ENCODE data around the gene ARID3B. TPM values are rescaled to one million over a fixed set of nuclear protein-coding genes. Genes with fewer than 3 reads are reported as not detected.
"Not testable (repeated sequence)": the region's sequence is repeated elsewhere in the genome, so short reads cannot be mapped to it uniquely, and the experiment has no call there.

The ARID3B gene
- total RNA-seq, result 10 to 100 TPM in 3 of 8 experiments, 1 to 10 TPM in 5; 1.1 to 22.6 (median 7.2) TPM

GRCh38 chr15:74540761-74541493 is at the start of gene ARID3B:
TSS of gene ARID3B (plus strand) at chr15:74541220. CDS start at chr15:74543937, 2,717 bp downstream.
- ATAC-seq (replicated peaks in 6 of 8), result peak; percentile 96 to 99 (median 98)
- H3K4me3 ChIP-seq, result peak within 1 kb of the TSS; percentile 90 to 100 (median 96)
- peaks cover 27 to 29% of the 10 kb centered on the region in 2 donors for H3K4me1 ChIP-seq (replicated peaks in 1 of 2)
- in situ Hi-C loops (cut with MboI; ENCODE audit: low pct_unique_long_range_greater_than_20kb in 2 of 9, low sequenced_read_pairs in 9 of 9, unreplicated experiment in 9 of 9), result no loop called here
- WGBS, 10 experiments, result 0 to 4% (median 0%) methylated on average over 2 to 4 of the region's 73 CpGs; no CpG with 5 or more reads in 5 of the 10 experiments
- peak within 1 kb of the TSS; percentile 76 to 80 for H3K27ac ChIP-seq

- Histone ChIP-seq H3K4me1 (replicated peaks in 1 of 2) (no peaks in the 10 kb centered on the region), H3K27ac (no peak overlapping the region), H3K4me3 (no peak overlapping the region)
- ATAC-seq (replicated peaks in 6 of 8), result no peak
- 50 to 100% (median 94%) methylated on average over 1 to 3 of the region's 3 CpGs; no CpG with 5 or more reads in 2 of the 10 experiments for WGBS, 10 experiments
- in situ Hi-C loops (cut with MboI; ENCODE audit: low pct_unique_long_range_greater_than_20kb in 2 of 9, low sequenced_read_pairs in 9 of 9, unreplicated experiment in 9 of 9), result no loop called here
These were observed 44.4 kb upstream of the ARID3B start for GRCh38 chr15:74496648-74497047.

GRCh38 chr15:74497584-74497983 is 43.4 kb upstream of the ARID3B start:
- 0 to 100% (median 68%) methylated on average over 1 to 2 of the region's 2 CpGs; no CpG with 5 or more reads in 2 of the 10 experiments for WGBS, 10 experiments
- no peak overlapping the region for H3K4me3 ChIP-seq
- no peaks in the 10 kb centered on the region for H3K4me1 ChIP-seq (replicated peaks in 1 of 2)
- no peak for ATAC-seq (replicated peaks in 6 of 8)
- in situ Hi-C loops (cut with MboI; ENCODE audit: low pct_unique_long_range_greater_than_20kb in 2 of 9, low sequenced_read_pairs in 9 of 9, unreplicated experiment in 9 of 9), result no loop called here
- H3K27ac ChIP-seq, result no peak overlapping the region

- 75 to 100% (median 100%) methylated on average over 1 to 2 of the region's 2 CpGs; no CpG with 5 or more reads in 3 of the 10 experiments for WGBS, 10 experiments
- in situ Hi-C loops (cut with MboI; ENCODE audit: low pct_unique_long_range_greater_than_20kb in 2 of 9, low sequenced_read_pairs in 9 of 9, unreplicated experiment in 9 of 9), result no loop called here
- ATAC-seq (replicated peaks in 6 of 8), result no peak
- Histone ChIP-seq H3K27ac (no peak overlapping the region), H3K4me1 (replicated peaks in 1 of 2) (no peaks in the 10 kb centered on the region), H3K4me3 (no peak overlapping the region)
These were observed 41.7 kb upstream of the ARID3B start for GRCh38 chr15:74499366-74499765.

GRCh38 chr15:74500401-74500800 is 40.6 kb upstream of the ARID3B start:
- ATAC-seq (replicated peaks in 6 of 8), result no peak
- no peak overlapping the region for H3K4me3 ChIP-seq
- 80 to 100% methylated on average over 1 of the region's 2 CpGs; no CpG with 5 or more reads in 8 of the 10 experiments for WGBS, 10 experiments
- no peak overlapping the region for H3K27ac ChIP-seq
- H3K4me1 ChIP-seq (replicated peaks in 1 of 2), result no peaks in the 10 kb centered on the region
- in situ Hi-C loops (cut with MboI; ENCODE audit: low pct_unique_long_range_greater_than_20kb in 2 of 9, low sequenced_read_pairs in 9 of 9, unreplicated experiment in 9 of 9), result no loop called here

- no peak for ATAC-seq (replicated peaks in 6 of 8)
- no peaks in the 10 kb centered on the region for H3K4me1 ChIP-seq (replicated peaks in 1 of 2)
- in situ Hi-C loops (cut with MboI; ENCODE audit: low pct_unique_long_range_greater_than_20kb in 2 of 9, low sequenced_read_pairs in 9 of 9, unreplicated experiment in 9 of 9), result no loop called here
- no peak overlapping the region for H3K4me3 ChIP-seq
- 0 to 100% (median 53%) methylated on average over 1 to 3 of the region's 3 CpGs; no CpG with 5 or more reads in 3 of the 10 experiments for WGBS, 10 experiments
- no peak overlapping the region for H3K27ac ChIP-seq
These were observed 38.7 kb upstream of the ARID3B start for GRCh38 chr15:74502301-74502700.

- H3K4me3 ChIP-seq, result no peak overlapping the region
- 65 to 100% (median 99%) methylated on average over 1 to 3 of the region's 3 CpGs for WGBS, 10 experiments
- no peak overlapping the region for H3K27ac ChIP-seq
- ATAC-seq (replicated peaks in 6 of 8), result no peak
- H3K4me1 ChIP-seq (replicated peaks in 1 of 2), result no peaks in the 10 kb centered on the region
- in situ Hi-C loops (cut with MboI; ENCODE audit: low pct_unique_long_range_greater_than_20kb in 2 of 9, low sequenced_read_pairs in 9 of 9, unreplicated experiment in 9 of 9), result no loop called here
These were observed 36.6 kb upstream of the ARID3B start for GRCh38 chr15:74504418-74504817.

GRCh38 chr15:74504836-74505235 is 36.2 kb upstream of the ARID3B start:
- in situ Hi-C loops (cut with MboI; ENCODE audit: low pct_unique_long_range_greater_than_20kb in 2 of 9, low sequenced_read_pairs in 9 of 9, unreplicated experiment in 9 of 9), result no loop called here
- H3K4me3 ChIP-seq, result no peak overlapping the region
- no peak overlapping the region for H3K27ac ChIP-seq
- 83 to 93% (median 92%) methylated on average over 1 to 3 of the region's 4 CpGs; no CpG with 5 or more reads in 6 of the 10 experiments for WGBS, 10 experiments
- ATAC-seq (replicated peaks in 6 of 8), result no peak
- no peaks in the 10 kb centered on the region for H3K4me1 ChIP-seq (replicated peaks in 1 of 2)

- 88 to 100% (median 94%) methylated on average over 2 to 5 of the region's 6 CpGs; no CpG with 5 or more reads in 3 of the 10 experiments for WGBS, 10 experiments
- Histone ChIP-seq H3K27ac (no peak overlapping the region), H3K4me3 (no peak overlapping the region), H3K4me1 (replicated peaks in 1 of 2) (no peaks in the 10 kb centered on the region)
- no peak for ATAC-seq (replicated peaks in 6 of 8)
- in situ Hi-C loops (cut with MboI; ENCODE audit: low pct_unique_long_range_greater_than_20kb in 2 of 9, low sequenced_read_pairs in 9 of 9, unreplicated experiment in 9 of 9), result no loop called here
These were observed 35.0 kb upstream of the ARID3B start for GRCh38 chr15:74505837-74506514.

- 86 to 100% (median 100%) methylated on average over 1 to 3 of the region's 4 CpGs; no CpG with 5 or more reads in 5 of the 10 experiments for WGBS, 10 experiments
- Histone ChIP-seq H3K27ac (no peak overlapping the region), H3K4me1 (replicated peaks in 1 of 2) (no peaks in the 10 kb centered on the region), H3K4me3 (no peak overlapping the region)
- in situ Hi-C loops (cut with MboI; ENCODE audit: low pct_unique_long_range_greater_than_20kb in 2 of 9, low sequenced_read_pairs in 9 of 9, unreplicated experiment in 9 of 9), result no loop called here
- no peak for ATAC-seq (replicated peaks in 6 of 8)
These were observed 34.5 kb upstream of the ARID3B start for GRCh38 chr15:74506515-74506840.

- no peak for ATAC-seq (replicated peaks in 6 of 8)
- Histone ChIP-seq H3K4me3 (no peak overlapping the region), H3K4me1 (replicated peaks in 1 of 2) (no peaks in the 10 kb centered on the region), H3K27ac (no peak overlapping the region)
- 56 to 94% (median 77%) methylated on average over 2 to 4 of the region's 4 CpGs; no CpG with 5 or more reads in 1 of the 10 experiments for WGBS, 10 experiments
- in situ Hi-C loops (cut with MboI; ENCODE audit: low pct_unique_long_range_greater_than_20kb in 2 of 9, low sequenced_read_pairs in 9 of 9, unreplicated experiment in 9 of 9), result no loop called here
These were observed 29.4 kb upstream of the ARID3B start for GRCh38 chr15:74511583-74511982.

GRCh38 chr15:74514059-74514458 is 27.0 kb upstream of the ARID3B start:
- WGBS, 10 experiments, result 0 to 88% (median 67%) methylated on average over 1 to 4 of the region's 4 CpGs; no CpG with 5 or more reads in 1 of the 10 experiments
- H3K4me3 ChIP-seq; H3K4me1 ChIP-seq (replicated peaks in 1 of 2); in situ Hi-C loops (cut with MboI; ENCODE audit: low pct_unique_long_range_greater_than_20kb in 2 of 9, low sequenced_read_pairs in 9 of 9, unreplicated experiment in 9 of 9); H3K27ac ChIP-seq: not testable (repeated sequence)
- peak in 3 of 8 experiments; percentile 40 to 87 (median 73) for ATAC-seq (replicated peaks in 6 of 8)

GRCh38 chr15:74517096-74517495 is 23.9 kb upstream of the ARID3B start:
- in situ Hi-C loops (cut with MboI; ENCODE audit: low pct_unique_long_range_greater_than_20kb in 2 of 9, low sequenced_read_pairs in 9 of 9, unreplicated experiment in 9 of 9), result no loop called here
- Histone ChIP-seq H3K4me1 (replicated peaks in 1 of 2) (no peaks in the 10 kb centered on the region), H3K4me3 (no peak overlapping the region), H3K27ac (no peak overlapping the region)
- no peak for ATAC-seq (replicated peaks in 6 of 8)
